Loucy (cell line): ENCODE results near the gene CEP128.

Experiments
- H2AFZ ChIP-seq: fragments of 200-600 bp; sonication (generic); 2 replicates; pipeline ENCODE4 v1.6.0; 2016; ENCODE audit warnings: antibody characterized with exemption, mild to moderate bottlenecking, low read length, moderate library complexity
- H3F3A ChIP-seq: fragments of 200-600 bp; 2 replicates; pipeline ENCODE4 v1.6.0; 2016; ENCODE audit warnings: antibody characterized with exemption, low read depth, mild to moderate bottlenecking
- H3K27me3 ChIP-seq: fragments of 200-600 bp; sonication (generic); 2 replicates; pipeline ENCODE4 v1.6.1; 2014; ENCODE audit warnings: low read length, mild to moderate bottlenecking; ENCODE audit not compliant: insufficient read depth, poor library complexity, severe bottlenecking
- H3K36me3 ChIP-seq: fragments of 200-600 bp; sonication (generic); 2 replicates; pipeline ENCODE4 v1.6.1; 2016; ENCODE audit warnings: low read length; ENCODE audit not compliant: insufficient read depth
- H3K4me1 ChIP-seq: fragments of 200-600 bp; sonication (generic); 2 replicates; pipeline ENCODE4 v1.5.1; 2014; ENCODE audit warnings: low read length, mild to moderate bottlenecking; ENCODE audit not compliant: insufficient read depth, poor library complexity, severe bottlenecking
- H3K4me2 ChIP-seq: fragments of 200-600 bp; sonication (generic); 2 replicates; pipeline ENCODE4 v1.6.0; 2014; ENCODE audit warnings: antibody characterized with exemption, low read length, low read depth, mild to moderate bottlenecking; ENCODE audit not compliant: poor library complexity, severe bottlenecking
- H3K4me3 ChIP-seq: fragments of 200-600 bp; sonication (generic); 2 replicates; pipeline ENCODE4 v1.5.1; 2014; ENCODE audit warnings: low read length, mild to moderate bottlenecking, mixed read lengths; ENCODE audit not compliant: poor library complexity, severe bottlenecking
- H3K79me2 ChIP-seq: fragments of 200-600 bp; sonication (generic); 2 replicates; pipeline ENCODE4 v1.6.1; 2014; ENCODE audit warnings: low read length; ENCODE audit not compliant: insufficient read depth
- H3K9ac ChIP-seq: fragments of 200-600 bp; sonication (generic); 2 replicates; pipeline ENCODE4 v1.6.0; 2014; ENCODE audit warnings: mild to moderate bottlenecking, low read depth, low read length, moderate library complexity; ENCODE audit not compliant: poor library complexity, severe bottlenecking
- H3K9me2 ChIP-seq: fragments of 200-600 bp; sonication (generic); replicated peaks from 2 replicates; pipeline ENCODE4 v1.6.1; 2016; ENCODE audit warnings: low read depth, low read length, mixed read lengths
- H3K9me3 ChIP-seq: fragments of 200-600 bp; sonication (generic); 2 replicates; pipeline ENCODE4 v1.6.1; 2014; ENCODE audit warnings: mild to moderate bottlenecking, antibody characterized with exemption, low read length, low read depth; ENCODE audit not compliant: insufficient read depth
- H4K20me1 ChIP-seq: fragments of 200-600 bp; sonication (generic); 2 replicates; pipeline ENCODE4 v1.6.0; 2014; ENCODE audit warnings: antibody characterized with exemption, low read length, mild to moderate bottlenecking; ENCODE audit not compliant: insufficient read depth, poor library complexity, severe bottlenecking
- CTCF ChIP-seq: fragments of 200-600 bp; sonication (generic); conservative IDR thresholded peaks from 2 replicates; pipeline ENCODE4 v1.5.1; 2014; ENCODE audit warnings: mild to moderate bottlenecking, antibody characterized with exemption, low read length
- EZH2phosphoT487 ChIP-seq: fragments of 200-600 bp; IDR thresholded peaks from 2 replicates; pipeline ENCODE4 v1.6.1; 2018; ENCODE audit warnings: antibody characterized with exemption, mild to moderate bottlenecking, moderate library complexity, borderline replicate concordance

Gene CEP128

GRCh38 chr14:80448267-80448666 is 493.3 kb downstream of the CEP128 start:
- H3K4me2 ChIP-seq = no peak overlapping the region
- TF ChIP-seq CTCF = no peak
- no peak for TF ChIP-seq EZH2phosphoT487
- no peaks in the 10 kb centered on the region for H3K36me3 ChIP-seq
- no peak overlapping the region for H3K9ac ChIP-seq
- no peak overlapping the region for H3K4me3 ChIP-seq
- H3K9me2 ChIP-seq = no peaks in the 10 kb centered on the region
- H3F3A ChIP-seq = no peaks in the 10 kb centered on the region
- no peak overlapping the region for H2AFZ ChIP-seq
- peaks cover 3% of the 10 kb centered on the region; the same call in 1 of the 2 replicates for H3K9me3 ChIP-seq
- H4K20me1 ChIP-seq = no peaks in the 10 kb centered on the region
- H3K4me1 ChIP-seq = no peaks in the 10 kb centered on the region
- no peaks in the 10 kb centered on the region for H3K27me3 ChIP-seq
- H3K79me2 ChIP-seq = no peaks in the 10 kb centered on the region

- Histone ChIP-seq H3K36me3 (no peaks in the 10 kb centered on the region), H3K9me3 (peaks cover 3% of the 10 kb centered on the region; the same call in 1 of the 2 replicates), H4K20me1 (no peaks in the 10 kb centered on the region), H3K79me2 (no peaks in the 10 kb centered on the region), H3K4me2 (no peak overlapping the region), H2AFZ (no peak overlapping the region), H3F3A (no peaks in the 10 kb centered on the region), H3K9me2 (no peaks in the 10 kb centered on the region), H3K9ac (no peak overlapping the region), H3K4me3 (no peak overlapping the region), H3K27me3 (no peaks in the 10 kb centered on the region), H3K4me1 (no peaks in the 10 kb centered on the region)
- TF ChIP-seq EZH2phosphoT487 (no peak), CTCF (no peak)
Measured at GRCh38 chr14:80447392-80447791, 494.1 kb downstream of the CEP128 start.
